Neural cell (in vitro differentiated cells): Measurements from ENCODE around the gene STIM1. TPM values are rescaled to one million over a fixed set of nuclear protein-coding genes. Genes with fewer than 3 reads are reported as not detected.

Source experiments
- H2AFZ ChIP-seq: fragments of 200-600, 300-800 bp; sonication (generic), shearing (Covaris generic); 2 replicates; pipeline ENCODE4 v1.6.0; 2014; ENCODE audit warnings: low read depth, mild to moderate bottlenecking, antibody characterized with exemption, low read length, moderate library complexity
- H3F3A ChIP-seq: fragments of 200-600 bp; shearing (Covaris generic); 2 replicates; pipeline ENCODE4 v1.6.1; 2016; ENCODE audit warnings: mild to moderate bottlenecking, moderate library complexity, mixed read lengths, antibody characterized with exemption, low read length; ENCODE audit not compliant: insufficient read depth, poor library complexity, severe bottlenecking
- H3K27ac ChIP-seq: fragments of 200-600, 300-800 bp; sonication (generic), shearing (Covaris generic); 2 replicates; pipeline ENCODE4 v1.5.1; 2014; ENCODE audit warnings: mild to moderate bottlenecking, low read length, moderate library complexity
- H3K27me3 ChIP-seq: fragments of 300-800, 200-600 bp; sonication (generic), shearing (Covaris generic); 2 replicates; pipeline ENCODE4 v1.6.0; 2014; ENCODE audit warnings: mild to moderate bottlenecking, low read depth, low read length, moderate library complexity; ENCODE audit not compliant: insufficient read depth
- H3K36me3 ChIP-seq: fragments of 300-800, 200-600 bp; sonication (generic), shearing (Covaris generic); 2 replicates; pipeline ENCODE4 v1.5.1; 2014; ENCODE audit warnings: mild to moderate bottlenecking, antibody characterized with exemption, low read length, moderate library complexity; ENCODE audit not compliant: insufficient read depth
- H3K4me2 ChIP-seq: fragments of 300-800, 200-600 bp; sonication (generic), shearing (Covaris generic); 2 replicates; pipeline ENCODE4 v1.6.0; 2014; ENCODE audit warnings: mild to moderate bottlenecking, low read length
- H3K4me3 ChIP-seq: fragments of 300-800, 200-600 bp; sonication (generic), shearing (Covaris generic); 2 replicates; pipeline ENCODE4 v1.5.1; 2014; ENCODE audit warnings: mild to moderate bottlenecking, low read length, moderate library complexity
- H3K79me2 ChIP-seq: fragments of 200-600 bp; shearing (Covaris generic); replicated peaks from 2 replicates; pipeline ENCODE4 v1.6.0; 2014; ENCODE audit warnings: mild to moderate bottlenecking, low read length, moderate library complexity; ENCODE audit not compliant: insufficient read depth
- H3K9ac ChIP-seq: fragments of 300-800, 200-600 bp; sonication (generic), shearing (Covaris generic); 2 replicates; pipeline ENCODE4 v1.6.1; 2016; ENCODE audit warnings: mild to moderate bottlenecking, low read length, mixed read lengths
- H3K9me2 ChIP-seq: fragments of 200-600 bp; shearing (Covaris generic); 2 replicates; pipeline ENCODE4 v1.6.1; 2016; ENCODE audit warnings: mild to moderate bottlenecking, low read length, mixed read lengths; ENCODE audit not compliant: insufficient read depth
- H3K9me3 ChIP-seq: fragments of 200-600, 300-800 bp; sonication (generic), shearing (Covaris generic); 2 replicates; pipeline ENCODE4 v1.6.1; 2016; ENCODE audit warnings: mild to moderate bottlenecking, mixed run types, low read length, moderate library complexity, mixed read lengths
- H4K20me1 ChIP-seq: fragments of 200-600 bp; shearing (Covaris generic); 2 replicates; pipeline ENCODE4 v1.6.1; 2016; ENCODE audit warnings: mild to moderate bottlenecking, mixed run types; ENCODE audit not compliant: insufficient read depth
- EP300 ChIP-seq: fragments of 450-650 bp; conservative IDR thresholded peaks from 2 replicates; pipeline ENCODE4 v1.6.1; 2014; ENCODE audit warnings: antibody characterized with exemption, mild to moderate bottlenecking, moderate library complexity; ENCODE audit not compliant: poor library complexity, severe bottlenecking
- RAD21 ChIP-seq: fragments of 450-650 bp; conservative IDR thresholded peaks from 2 replicates; pipeline ENCODE4 v1.6.1; 2014; ENCODE audit warnings: antibody characterized with exemption, mild to moderate bottlenecking, moderate library complexity
- TAF1 ChIP-seq: IDR thresholded peaks from 2 replicates; pipeline ENCODE4 v1.6.1; 2012; ENCODE audit warnings: low read depth
- polyA plus RNA-seq: library from polyadenylated mRNA; depleted of rRNA; stranded (reverse); fragments of >200 nt; gene quantifications from 2 replicates; pipeline ENCODE4 v1.2.3, GENCODE V29; 2014
- TF ChIP-seq, protein P1 (sequence below): fragments of 450-650 bp; IDR thresholded peaks from 2 replicates; pipeline ENCODE4 v1.5.1; 2014; ENCODE audit warnings: antibody characterized with exemption, mild to moderate bottlenecking, moderate library complexity; ENCODE audit not compliant: poor library complexity, severe bottlenecking
- TF ChIP-seq, protein P2 (sequence below): IDR thresholded peaks from 2 replicates; pipeline ENCODE4 v1.6.1; 2012; ENCODE audit warnings: borderline replicate concordance

Gene STIM1
- polyA plus RNA-seq, 1 donor from 2014 or later, result 14.5 TPM

DNA sequence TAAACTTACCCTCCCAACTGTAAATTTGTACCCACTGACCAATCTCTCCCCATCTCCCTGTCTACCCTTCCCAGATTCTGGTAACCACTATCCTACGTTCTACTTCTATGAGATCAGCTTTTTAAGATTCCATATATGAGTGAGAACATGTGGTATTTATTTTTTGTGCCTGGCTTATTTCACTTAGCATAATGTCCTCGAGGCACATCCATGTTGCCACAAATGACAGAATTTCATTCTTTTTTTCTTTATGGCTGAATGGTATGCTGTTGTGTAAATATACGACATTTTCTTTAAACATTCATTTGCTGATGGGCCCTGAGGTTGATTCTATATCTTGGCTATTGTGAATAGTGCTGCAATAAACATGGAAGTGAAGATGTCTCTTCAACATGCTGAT is 164.4 kb downstream of the STIM1 start:
- Histone ChIP-seq H3K4me3 (no peak overlapping the region), H3K79me2 (no peaks in the 10 kb centered on the region), H3K9ac (no peak overlapping the region), H3K9me2 (no peaks in the 10 kb centered on the region), H4K20me1 (no peaks in the 10 kb centered on the region), H3K27ac (no peak overlapping the region), H3K4me2 (no peak overlapping the region), H3F3A (no peaks in the 10 kb centered on the region), H2AFZ (no peak overlapping the region), H3K36me3 (no peaks in the 10 kb centered on the region), H3K27me3 (no peaks in the 10 kb centered on the region), H3K9me3 (no peaks in the 10 kb centered on the region)
- TF ChIP-seq TAF1, result no peak
- TF ChIP-seq, protein P1, sequence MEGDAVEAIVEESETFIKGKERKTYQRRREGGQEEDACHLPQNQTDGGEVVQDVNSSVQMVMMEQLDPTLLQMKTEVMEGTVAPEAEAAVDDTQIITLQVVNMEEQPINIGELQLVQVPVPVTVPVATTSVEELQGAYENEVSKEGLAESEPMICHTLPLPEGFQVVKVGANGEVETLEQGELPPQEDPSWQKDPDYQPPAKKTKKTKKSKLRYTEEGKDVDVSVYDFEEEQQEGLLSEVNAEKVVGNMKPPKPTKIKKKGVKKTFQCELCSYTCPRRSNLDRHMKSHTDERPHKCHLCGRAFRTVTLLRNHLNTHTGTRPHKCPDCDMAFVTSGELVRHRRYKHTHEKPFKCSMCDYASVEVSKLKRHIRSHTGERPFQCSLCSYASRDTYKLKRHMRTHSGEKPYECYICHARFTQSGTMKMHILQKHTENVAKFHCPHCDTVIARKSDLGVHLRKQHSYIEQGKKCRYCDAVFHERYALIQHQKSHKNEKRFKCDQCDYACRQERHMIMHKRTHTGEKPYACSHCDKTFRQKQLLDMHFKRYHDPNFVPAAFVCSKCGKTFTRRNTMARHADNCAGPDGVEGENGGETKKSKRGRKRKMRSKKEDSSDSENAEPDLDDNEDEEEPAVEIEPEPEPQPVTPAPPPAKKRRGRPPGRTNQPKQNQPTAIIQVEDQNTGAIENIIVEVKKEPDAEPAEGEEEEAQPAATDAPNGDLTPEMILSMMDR, result no peak
- TF ChIP-seq RAD21, result no peak
- TF ChIP-seq, protein P2, sequence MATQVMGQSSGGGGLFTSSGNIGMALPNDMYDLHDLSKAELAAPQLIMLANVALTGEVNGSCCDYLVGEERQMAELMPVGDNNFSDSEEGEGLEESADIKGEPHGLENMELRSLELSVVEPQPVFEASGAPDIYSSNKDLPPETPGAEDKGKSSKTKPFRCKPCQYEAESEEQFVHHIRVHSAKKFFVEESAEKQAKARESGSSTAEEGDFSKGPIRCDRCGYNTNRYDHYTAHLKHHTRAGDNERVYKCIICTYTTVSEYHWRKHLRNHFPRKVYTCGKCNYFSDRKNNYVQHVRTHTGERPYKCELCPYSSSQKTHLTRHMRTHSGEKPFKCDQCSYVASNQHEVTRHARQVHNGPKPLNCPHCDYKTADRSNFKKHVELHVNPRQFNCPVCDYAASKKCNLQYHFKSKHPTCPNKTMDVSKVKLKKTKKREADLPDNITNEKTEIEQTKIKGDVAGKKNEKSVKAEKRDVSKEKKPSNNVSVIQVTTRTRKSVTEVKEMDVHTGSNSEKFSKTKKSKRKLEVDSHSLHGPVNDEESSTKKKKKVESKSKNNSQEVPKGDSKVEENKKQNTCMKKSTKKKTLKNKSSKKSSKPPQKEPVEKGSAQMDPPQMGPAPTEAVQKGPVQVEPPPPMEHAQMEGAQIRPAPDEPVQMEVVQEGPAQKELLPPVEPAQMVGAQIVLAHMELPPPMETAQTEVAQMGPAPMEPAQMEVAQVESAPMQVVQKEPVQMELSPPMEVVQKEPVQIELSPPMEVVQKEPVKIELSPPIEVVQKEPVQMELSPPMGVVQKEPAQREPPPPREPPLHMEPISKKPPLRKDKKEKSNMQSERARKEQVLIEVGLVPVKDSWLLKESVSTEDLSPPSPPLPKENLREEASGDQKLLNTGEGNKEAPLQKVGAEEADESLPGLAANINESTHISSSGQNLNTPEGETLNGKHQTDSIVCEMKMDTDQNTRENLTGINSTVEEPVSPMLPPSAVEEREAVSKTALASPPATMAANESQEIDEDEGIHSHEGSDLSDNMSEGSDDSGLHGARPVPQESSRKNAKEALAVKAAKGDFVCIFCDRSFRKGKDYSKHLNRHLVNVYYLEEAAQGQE, result no peak
- no peak for TF ChIP-seq EP300

DNA sequence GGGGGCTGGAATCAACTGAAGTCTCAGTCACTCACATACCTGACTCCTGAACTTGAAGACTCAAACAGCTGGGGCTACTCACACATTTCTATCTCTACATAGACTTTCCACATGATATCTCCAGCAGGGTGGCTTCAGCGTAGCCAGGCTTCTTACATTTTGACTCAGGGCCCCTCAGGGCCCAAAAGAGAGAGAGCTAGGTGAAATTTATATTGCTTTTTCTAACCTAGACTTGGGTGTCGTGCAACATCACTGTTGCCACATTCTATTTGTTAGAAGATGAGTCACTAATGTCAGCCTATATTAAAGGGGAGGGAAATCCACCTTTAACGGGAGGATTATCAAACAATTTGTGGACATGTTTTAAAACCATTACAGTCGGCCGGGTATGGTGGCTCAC is 167.2 kb downstream of the STIM1 start:
- H4K20me1 ChIP-seq, result no peaks in the 10 kb centered on the region
- H3F3A ChIP-seq, result no peaks in the 10 kb centered on the region
- H3K9me3 ChIP-seq, result no peaks in the 10 kb centered on the region
- no peak overlapping the region for H2AFZ ChIP-seq
- H3K79me2 ChIP-seq, result no peaks in the 10 kb centered on the region
- no peaks in the 10 kb centered on the region for H3K9me2 ChIP-seq
- no peaks in the 10 kb centered on the region for H3K36me3 ChIP-seq
- H3K9ac ChIP-seq, result no peak overlapping the region
- H3K4me2 ChIP-seq, result no peak overlapping the region
- H3K27me3 ChIP-seq, result no peaks in the 10 kb centered on the region
- no peak overlapping the region for H3K4me3 ChIP-seq
- H3K27ac ChIP-seq, result no peak overlapping the region
- TF ChIP-seq, protein P2, result no peak
